SH-SY5Y (cell line): Measurements from ENCODE around the gene C2orf72.

ENCODE experiments used
- GATA2 ChIP-seq: IDR thresholded peaks from 2 replicates; pipeline ENCODE4 v1.6.1; 2011; ENCODE audit warnings: mild to moderate bottlenecking, low read depth, low read length
- GATA3 ChIP-seq: IDR thresholded peaks from 2 replicates; pipeline ENCODE4 v1.6.1; 2011; ENCODE audit warnings: low read depth, mild to moderate bottlenecking, low read length, moderate library complexity

GRCh38 chr2:231011526-231011925 is 25.8 kb upstream of the C2orf72 start:
- no peak for TF ChIP-seq GATA2
- no peak for TF ChIP-seq GATA3
